H1 (cell line): Measurements from ENCODE around the gene GTF3C5. TPM values are rescaled to one million over a fixed set of nuclear protein-coding genes. Genes with fewer than 3 reads are reported as not detected.

Source experiments
- CTCF ChIA-PET: fragments of 300-600 bp; sonication (Branson Sonifier 250); formaldehyde crosslinking; loops from one replicate; lab custom pipeline; 2021; ENCODE audit not compliant: partially characterized antibody; lab: Charles Lee
- POLR2A ChIA-PET: fragments of 300-600 bp; sonication (Branson Sonifier 250); formaldehyde crosslinking; loops from one replicate; lab custom pipeline; 2021; ENCODE audit warnings: inconsistent platforms; ENCODE audit not compliant: partially characterized antibody; lab: Charles Lee
- DNase-seq, 2 experiments: peaks; one replicate each; pipeline versions ENCODE4 v3.0.0 to v3.0.0-alpha.2; 2010 to 2022; ENCODE audit warnings: low spot score in 2 of 2, low read depth in 1 of 2, mixed read lengths in 1 of 2
- FAIRE-seq: peaks from 2 replicates; lab custom pipeline; 2011; peaks lifted over from hg19 to GRCh38; lab: Jason Lieb, UNC
- H2AFZ ChIP-seq: 2 replicates; pipeline ENCODE4 v1.8.1; 2012; ENCODE audit warnings: low read length, inconsistent platforms
- H2AK5ac ChIP-seq: 2 replicates; pipeline ENCODE4 v1.6.1; 2013; ENCODE audit warnings: low read depth, low read length
- H2BK120ac ChIP-seq: replicated peaks from 2 replicates; pipeline ENCODE3; 2013; ENCODE audit warnings: low read depth, low read length, inconsistent platforms
- H2BK12ac ChIP-seq: 2 replicates; pipeline ENCODE4 v1.6.1; 2013; ENCODE audit warnings: low read depth, low read length
- H2BK15ac ChIP-seq: 2 replicates; pipeline ENCODE4 v1.6.1; 2013; ENCODE audit warnings: low read length
- H2BK20ac ChIP-seq: 2 replicates; pipeline ENCODE4 v1.6.1; 2013; ENCODE audit warnings: low read length
- H2BK5ac ChIP-seq: 2 replicates; pipeline ENCODE4 v1.6.1; 2013; ENCODE audit warnings: low read depth, low read length
- H3K14ac ChIP-seq: 2 replicates; pipeline ENCODE4 v1.6.1; 2013; ENCODE audit warnings: inconsistent platforms; ENCODE audit not compliant: insufficient read length
- H3K18ac ChIP-seq: 2 replicates; pipeline ENCODE4 v1.6.1; 2013; ENCODE audit warnings: low read length; ENCODE audit errors: extremely low read depth
- H3K23ac ChIP-seq: 2 replicates; pipeline ENCODE4 v1.6.1; 2013; ENCODE audit warnings: inconsistent platforms; ENCODE audit not compliant: insufficient read length
- H3K23me2 ChIP-seq: 2 replicates; pipeline ENCODE4 v1.6.1; 2013; ENCODE audit warnings: low read depth, low read length
- H3K27ac ChIP-seq: 2 replicates; pipeline ENCODE4 v1.6.1; 2011; ENCODE audit warnings: low read depth, low read length, inconsistent platforms
- H3K27me3 ChIP-seq, 4 experiments: replicated peaks in 1 of 4; 1 replicate in 1 of 4; 2 replicates in 3 of 4; pipeline versions ENCODE4 v1.6.1 to v1.8.1; 2011 to 2013; ENCODE audit warnings: low read length in 3 of 4, mild to moderate bottlenecking in 3 of 4, inconsistent platforms in 2 of 4, mixed read lengths in 2 of 4, moderate library complexity in 1 of 4; ENCODE audit not compliant: control insufficient read depth in 3 of 4, insufficient read depth in 3 of 4; ENCODE audit errors: extremely low read depth in 1 of 4
- H3K36me3 ChIP-seq, 4 experiments: 2 replicates each; pipeline versions ENCODE4 v1.6.1 to v1.8.1; 2011 to 2013; ENCODE audit warnings: mild to moderate bottlenecking in 4 of 4, low read length in 3 of 4, moderate library complexity in 2 of 4, control low read depth in 1 of 4, inconsistent platforms in 1 of 4; ENCODE audit not compliant: insufficient read depth in 4 of 4, control insufficient read depth in 2 of 4
- H3K4ac ChIP-seq: replicated peaks from 2 replicates; pipeline ENCODE3; 2013; ENCODE audit warnings: low read length, low read depth, mixed read lengths, inconsistent platforms; ENCODE audit not compliant: insufficient read length
- H3K4me1 ChIP-seq, 4 experiments: replicated peaks in 1 of 4; 1 replicate in 1 of 4; 2 replicates in 3 of 4; pipeline versions ENCODE4 v1.6.1 to v1.8.1; 2011 to 2013; ENCODE audit warnings: low read length in 3 of 4, inconsistent platforms in 2 of 4, mixed read lengths in 1 of 4; ENCODE audit not compliant: insufficient read depth in 4 of 4, control insufficient read depth in 3 of 4
- H3K4me2 ChIP-seq, 2 experiments: 2 replicates each; pipeline versions ENCODE4 v1.6.1 to v1.8.1; 2011 to 2013; ENCODE audit warnings: low read depth in 2 of 2, low read length in 2 of 2, control low read depth in 1 of 2, inconsistent platforms in 1 of 2, mild to moderate bottlenecking in 1 of 2; ENCODE audit not compliant: insufficient read depth in 1 of 2
- H3K4me3 ChIP-seq, 4 experiments: fragments of 200-600, 300-600 bp in 1 of 4; sonication (generic), shearing (Covaris generic), sonication (Bioruptor Twin) in 1 of 4; 2 replicates each; pipeline versions ENCODE4 v1.5.1 to v1.8.1; 2011 to 2016; ENCODE audit warnings: low read length in 4 of 4, low read depth in 3 of 4, control low read depth in 2 of 4, inconsistent platforms in 2 of 4, mild to moderate bottlenecking in 2 of 4, mixed read lengths in 1 of 4, moderate library complexity in 1 of 4; ENCODE audit not compliant: insufficient read depth in 2 of 4; ENCODE audit errors: extremely low read depth in 1 of 4
- H3K56ac ChIP-seq: replicated peaks from 2 replicates; pipeline ENCODE3; 2013; ENCODE audit warnings: low read depth, mild to moderate bottlenecking, mixed read lengths, low read length, inconsistent platforms; ENCODE audit not compliant: insufficient read length
- H3K79me1 ChIP-seq: 2 replicates; pipeline ENCODE4 v1.6.1; 2013; ENCODE audit warnings: low read depth, low read length, control low read depth
- H3K79me2 ChIP-seq, 2 experiments: 2 replicates each; pipeline versions ENCODE4 v1.6.1 to v1.8.1; 2012 to 2013; ENCODE audit warnings: low read length in 2 of 2, mild to moderate bottlenecking in 2 of 2, inconsistent platforms in 1 of 2; ENCODE audit not compliant: insufficient read depth in 2 of 2, control insufficient read depth in 1 of 2
- H3K9ac ChIP-seq, 4 experiments: replicated peaks in 1 of 4; 1 replicate in 1 of 4; 2 replicates in 3 of 4; pipeline versions ENCODE4 v1.6.1 to v1.8.1; 2011 to 2013; ENCODE audit warnings: low read depth in 3 of 4, low read length in 3 of 4, control low read depth in 2 of 4, mild to moderate bottlenecking in 2 of 4, moderate library complexity in 2 of 4, inconsistent platforms in 1 of 4; ENCODE audit errors: extremely low read depth in 1 of 4
- H3K9me3 ChIP-seq, 2 experiments: 2 replicates each; pipeline versions ENCODE4 v1.6.1 to v1.8.1; 2012 to 2013; ENCODE audit warnings: mild to moderate bottlenecking in 2 of 2, moderate library complexity in 2 of 2, control low read depth in 1 of 2, inconsistent platforms in 1 of 2, low read depth in 1 of 2, low read length in 1 of 2, mixed read lengths in 1 of 2; ENCODE audit not compliant: insufficient read depth in 2 of 2
- H4K20me1 ChIP-seq, 2 experiments: replicated peaks in 1 of 2; 2 replicates each; pipeline versions ENCODE3 to v1.8.1; 2011 to 2013; ENCODE audit warnings: inconsistent platforms in 2 of 2, low read length in 2 of 2, mild to moderate bottlenecking in 1 of 2; ENCODE audit not compliant: insufficient read depth in 2 of 2, control insufficient read depth in 1 of 2
- H4K5ac ChIP-seq: 2 replicates; pipeline ENCODE4 v1.6.1; 2013; ENCODE audit warnings: low read length, low read depth, mixed read lengths, inconsistent platforms; ENCODE audit not compliant: insufficient read length
- H4K8ac ChIP-seq: 2 replicates; pipeline ENCODE4 v1.8.0; 2013; ENCODE audit warnings: mild to moderate bottlenecking, moderate library complexity, low read length, inconsistent platforms; ENCODE audit not compliant: insufficient read depth; ENCODE audit errors: extremely low read depth
- H4K91ac ChIP-seq: replicated peaks from 2 replicates; pipeline ENCODE3; 2013; ENCODE audit warnings: low read length, mixed read lengths, inconsistent platforms; ENCODE audit not compliant: insufficient read length
- ASH2L ChIP-seq: fragments of 200-600, 300-600 bp; sonication (generic); IDR thresholded peaks from one replicate; pipeline ENCODE4 v1.7.1; 2017; ENCODE audit warnings: low read length
- ATF3 ChIP-seq: IDR thresholded peaks from 2 replicates; pipeline ENCODE4 v1.6.1; 2011; ENCODE audit warnings: low read depth, mild to moderate bottlenecking, low read length; ENCODE audit not compliant: insufficient read depth
- CBX5 ChIP-seq: fragments of 300-800, 300-1000 bp; sonication (generic); IDR thresholded peaks from 2 replicates; pipeline ENCODE4 v1.7.1; 2016; ENCODE audit warnings: antibody characterized with exemption, low read length, low read depth
- EZH2 ChIP-seq: fragments of 200-600 bp; sonication (generic); IDR thresholded peaks from 2 replicates; pipeline ENCODE4 v1.7.1; 2012; ENCODE audit warnings: low read depth, mild to moderate bottlenecking, moderate library complexity, low read length, inconsistent platforms; ENCODE audit not compliant: severe bottlenecking
- HDAC2 ChIP-seq, 2 experiments: fragments of 300-600 bp in 1 of 2; sonication (generic) in 1 of 2; IDR thresholded peaks; 2 replicates each; pipeline ENCODE4 v1.6.1; 2011 to 2012; ENCODE audit warnings: low read depth in 2 of 2, low read length in 2 of 2, mild to moderate bottlenecking in 2 of 2, moderate library complexity in 2 of 2, borderline replicate concordance in 1 of 2, inconsistent platforms in 1 of 2
- NANOG ChIP-seq: IDR thresholded peaks from 2 replicates; pipeline ENCODE4 v1.6.1; 2011; ENCODE audit warnings: low read length, low read depth, mild to moderate bottlenecking, inconsistent platforms; ENCODE audit not compliant: insufficient read depth, poor library complexity, severe bottlenecking
- POLR2AphosphoS5 ChIP-seq: IDR thresholded peaks from 2 replicates; pipeline ENCODE4 v1.6.1; 2011; ENCODE audit warnings: low read depth, low read length
- SP4 ChIP-seq: IDR thresholded peaks from 2 replicates; pipeline ENCODE4 v1.6.1; 2012; ENCODE audit warnings: low read length, inconsistent platforms
- ZNF274 ChIP-seq: IDR thresholded peaks from 2 replicates; pipeline ENCODE4 v1.7.0; 2012; ENCODE audit warnings: low read length, borderline replicate concordance; ENCODE audit errors: extremely low read depth
- WGBS, 2 experiments: shearing (Covaris generic) in 1 of 2; methylation state at CpG; one replicate each; pipeline versions ENCODE4 v1.1.6 to v1.1.7; 2013 to 2015; ENCODE audit warnings: low lambda C conversion rate in 2 of 2, mixed read lengths in 2 of 2, inconsistent platforms in 1 of 2, low coverage in 1 of 2, missing lambda C conversion rate in 1 of 2; ENCODE audit not compliant: insufficient replicate concordance in 2 of 2, insufficient coverage in 1 of 2, insufficient read length in 1 of 2; ENCODE audit errors: extremely low coverage in 1 of 2, missing lambda C conversion rate in 1 of 2; 5-methylcytosine and 5-hydroxymethylcytosine counted together
- polyA plus RNA-seq, 7 experiments: library from polyadenylated mRNA; depleted of rRNA in 3 of 7; stranded (reverse) in 5 of 7; unstranded in 2 of 7; fragments of >200 nt in 5 of 7; fragments of 200-250 nt in 2 of 7; gene quantifications; 1 replicate in 5 of 7; 2 replicates in 1 of 7; 4 replicates in 1 of 7; pipeline versions ENCODE4 v1.2.1 to v1.2.3, GENCODE V29; 2011 to 2013; ENCODE audit warnings: missing spikeins in 2 of 7, mixed read lengths in 2 of 7
- total RNA-seq: library from RNA; stranded (reverse); fragmentation: NEBNext Ultra II Directional; extraction: Animal tissue kit (Norgen Biotek cat#: 25700); gene quantifications from 2 replicates; pipeline ENCODE4 v1.2.1, GENCODE V29; 2021

Gene GTF3C5
- total and polyA plus RNA-seq, 2 of the 8 experiments (the other 6 are each of a cell fraction or from before 2014, with no cell fraction given): 78.7 to 87.1 TPM

DNA sequence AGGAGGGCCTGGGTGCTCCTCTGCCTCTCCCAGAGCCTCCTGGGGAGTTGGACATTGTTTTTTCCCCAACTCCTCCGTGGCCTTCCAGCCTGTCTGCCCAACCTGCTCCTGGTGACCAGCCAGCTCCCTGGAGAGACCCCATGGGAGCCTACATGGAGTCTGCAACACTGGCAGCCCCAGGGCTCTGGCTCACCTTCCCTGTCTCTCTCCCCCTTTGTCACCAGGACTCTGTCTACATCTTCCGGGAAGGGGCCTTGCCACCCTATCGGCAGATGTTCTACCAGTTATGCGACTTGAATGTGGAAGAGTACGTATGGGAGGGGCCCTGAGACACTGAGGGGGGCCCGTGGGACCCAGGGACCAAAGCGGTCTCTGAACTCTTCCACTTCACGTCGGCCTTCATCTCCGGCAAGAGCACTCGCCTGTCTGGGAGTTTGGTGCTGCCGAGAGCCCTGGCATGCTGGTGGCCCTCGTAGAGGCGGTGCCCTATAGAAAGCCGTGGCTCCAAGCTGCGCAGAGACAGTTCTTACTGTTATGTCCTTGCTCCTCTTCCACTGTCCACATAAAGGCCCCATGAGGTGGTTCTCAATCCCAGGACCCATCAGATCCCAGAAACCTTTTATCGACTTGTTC, 25.1 kb downstream of the GTF3C5 start:
- H4K5ac ChIP-seq: no peak overlapping the region
- no peak overlapping the region for H2BK20ac ChIP-seq
- 0 out of 2 replicates have a peak, but pooled peaks cover 2% of the 10 kb centered on the region for H3K79me1 ChIP-seq
- H3K4me1 ChIP-seq: peaks cover 4 to 16% (median 10%) of the 10 kb centered on the region in 4 experiments
- H3K36me3 ChIP-seq: peaks cover 15 to 46% (median 35%) of the 10 kb centered on the region in 4 experiments; a peak in 7 of 8 replicates
- no peak overlapping the region for H3K9ac ChIP-seq
- H4K8ac ChIP-seq: no peak overlapping the region
- H3K14ac ChIP-seq: no peak overlapping the region
- no peak for FAIRE-seq
- 93% methylated on average over 14 of the region's 17 CpGs; no CpG with 5 or more reads in 1 of the 2 experiments for WGBS, 2 experiments
- no peaks in the 10 kb centered on the region for H3K79me2 ChIP-seq
- H3K4me3 ChIP-seq: no peak overlapping the region
- POLR2A ChIA-PET: interaction anchor here (1.2 kb wide), 1 partner anchor 11 kb away, joined by 4 read pairs; no protein-coding TSS in a partner anchor
- CTCF ChIA-PET: no interaction called here
- H2BK15ac ChIP-seq: no peak overlapping the region
- H2BK5ac ChIP-seq: no peak overlapping the region
- TF ChIP-seq NANOG: no peak
- TF ChIP-seq EZH2: no peak
- no peak for TF ChIP-seq CBX5
- TF ChIP-seq ATF3: no peak
- no peak for TF ChIP-seq ZNF274
- no peak for TF ChIP-seq SP4
- TF ChIP-seq POLR2AphosphoS5: no peak
- TF ChIP-seq HDAC2 (IDR thresholded peaks at IDR 0.05; ENCODE audit: borderline replicate concordance in 1 of 2, low read depth in 2 of 2, low read length in 2 of 2): no peak
- no peak for TF ChIP-seq ASH2L
- no peaks in the 10 kb centered on the region for H3K23me2 ChIP-seq
- H4K91ac ChIP-seq: no peak overlapping the region
- H3K27me3 ChIP-seq: no peaks in the 10 kb centered on the region
- no peak overlapping the region for H3K56ac ChIP-seq
- peaks cover 0 to 6% of the 10 kb centered on the region in 2 experiments for H4K20me1 ChIP-seq
- H2BK12ac ChIP-seq: no peak overlapping the region
- H3K27ac ChIP-seq: no peak overlapping the region
- H3K23ac ChIP-seq: no peak overlapping the region
- no peak overlapping the region for H2BK120ac ChIP-seq
- no peak overlapping the region for H3K18ac ChIP-seq
- DNase-seq: no peak
- H3K4ac ChIP-seq: no peak overlapping the region
- no peak overlapping the region for H3K4me2 ChIP-seq
- H2AK5ac ChIP-seq: no peak overlapping the region
- no peak overlapping the region for H2AFZ ChIP-seq
- no peaks in the 10 kb centered on the region for H3K9me3 ChIP-seq
